OCI-LY7 (cell line): ENCODE measurements around the gene ITIH1. TPM values are rescaled to one million over a fixed set of nuclear protein-coding genes. Genes with fewer than 3 reads are reported as not detected.
A peak's percentile ranks its signal among the peaks of the same experiment; 100 is the strongest.

Experiments
- BruUV-seq: library from RNA; stranded (reverse); fragments of 400-500 nt; replicated peaks from 2 replicates; lab custom pipeline; 2021; lab: Mats Ljungman, UMichigan
- CTCF ChIA-PET: fragments of 300-600 bp; sonication (Branson Sonifier 250); formaldehyde crosslinking; loops from one replicate; lab custom pipeline; 2022; ENCODE audit warnings: antibody characterized with exemption; ENCODE audit not compliant: unreplicated experiment; lab: Charles Lee
- POLR2A ChIA-PET: fragments of 300-600 bp; sonication (Branson Sonifier 250); formaldehyde crosslinking; loops from one replicate; lab custom pipeline; 2022; ENCODE audit warnings: antibody characterized with exemption; lab: Charles Lee
- DNase-seq: peaks from one replicate; pipeline ENCODE4 v3.0.0-alpha.2; 2015; ENCODE audit warnings: low spot score
- H2AFZ ChIP-seq: fragments of 200-600 bp; sonication (generic), shearing (Covaris generic); 2 replicates; pipeline ENCODE4 v1.6.1; 2014; ENCODE audit warnings: mild to moderate bottlenecking, antibody characterized with exemption, low read length, moderate library complexity
- H3K27ac ChIP-seq: fragments of 200-600 bp; sonication (generic); 2 replicates; pipeline ENCODE4 v1.5.1; 2014; ENCODE audit warnings: mixed run types, low read depth, mild to moderate bottlenecking, moderate library complexity, low read length, inconsistent platforms; ENCODE audit not compliant: poor library complexity, severe bottlenecking
- H3K36me3 ChIP-seq: fragments of 200-600 bp; sonication (generic); 2 replicates; pipeline ENCODE4 v1.6.1; 2014; ENCODE audit warnings: mild to moderate bottlenecking, antibody characterized with exemption, low read length, moderate library complexity, mixed read lengths; ENCODE audit not compliant: insufficient read depth
- H3K4me1 ChIP-seq: fragments of 200-600 bp; sonication (generic); 2 replicates; pipeline ENCODE4 v1.5.1; 2014; ENCODE audit warnings: mild to moderate bottlenecking, low read length; ENCODE audit not compliant: insufficient read depth, poor library complexity, severe bottlenecking
- H3K4me2 ChIP-seq: fragments of 200-600 bp; sonication (generic); 2 replicates; pipeline ENCODE4 v1.6.1; 2014; ENCODE audit warnings: mild to moderate bottlenecking, low read length
- H3K4me3 ChIP-seq: fragments of 200-600 bp; sonication (generic); 2 replicates; pipeline ENCODE4 v1.5.1; 2014; ENCODE audit warnings: mild to moderate bottlenecking, low read depth, low read length; ENCODE audit not compliant: poor library complexity, severe bottlenecking
- H3K79me2 ChIP-seq: fragments of 200-600 bp; sonication (generic); 2 replicates; pipeline ENCODE4 v1.6.1; 2016; ENCODE audit warnings: low read depth, mild to moderate bottlenecking, low read length, moderate library complexity, mixed read lengths; ENCODE audit not compliant: insufficient read depth
- H3K9me2 ChIP-seq: fragments of 200-600 bp; sonication (generic); 2 replicates; pipeline ENCODE4 v1.6.1; 2016; ENCODE audit warnings: mild to moderate bottlenecking, low read length, mixed read lengths; ENCODE audit not compliant: insufficient read depth
- H3K9me3 ChIP-seq: fragments of 200-600 bp; sonication (generic); 2 replicates; pipeline ENCODE4 v1.6.1; 2014; ENCODE audit warnings: mild to moderate bottlenecking, mixed run types, low read length, mixed read lengths
- H4K20me1 ChIP-seq: fragments of 200-600 bp; sonication (generic); 2 replicates; pipeline ENCODE4 v1.6.1; 2014; ENCODE audit warnings: mild to moderate bottlenecking, antibody characterized with exemption, low read length, moderate library complexity, mixed read lengths; ENCODE audit not compliant: insufficient read depth
- EZH2phosphoT487 ChIP-seq: fragments of 200-600 bp; sonication (generic); IDR thresholded peaks from 2 replicates; pipeline ENCODE4 v1.6.1; 2018; ENCODE audit warnings: low read depth, borderline replicate concordance, mild to moderate bottlenecking, mixed run types, antibody characterized with exemption, low read length, moderate library complexity, mixed read lengths
- intact Hi-C: fragments of 100-400 bp; cut with micrococcal nuclease; formaldehyde crosslinking; loops from one replicate; pipeline ENCODE4 v1.10.0; 2022; ENCODE audit not compliant: unreplicated experiment
- total RNA-seq, 2 experiments: library from RNA; depleted of rRNA in 1 of 2; stranded (reverse); fragments of >200 nt in 1 of 2; shearing (Covaris generic) in 1 of 2; gene quantifications; 2 replicates each; pipeline ENCODE4 v1.2.3, GENCODE V29; 2014 to 2022
- TF ChIP-seq, protein P1 (sequence below): fragments of 200-600 bp; sonication (generic); conservative IDR thresholded peaks from 2 replicates; pipeline ENCODE4 v1.5.1; 2014; ENCODE audit warnings: mild to moderate bottlenecking, antibody characterized with exemption, low read length, moderate library complexity, mixed read lengths

ITIH1 gene
- total RNA-seq, 2 experiments from 2014 or later = not detected

DNA sequence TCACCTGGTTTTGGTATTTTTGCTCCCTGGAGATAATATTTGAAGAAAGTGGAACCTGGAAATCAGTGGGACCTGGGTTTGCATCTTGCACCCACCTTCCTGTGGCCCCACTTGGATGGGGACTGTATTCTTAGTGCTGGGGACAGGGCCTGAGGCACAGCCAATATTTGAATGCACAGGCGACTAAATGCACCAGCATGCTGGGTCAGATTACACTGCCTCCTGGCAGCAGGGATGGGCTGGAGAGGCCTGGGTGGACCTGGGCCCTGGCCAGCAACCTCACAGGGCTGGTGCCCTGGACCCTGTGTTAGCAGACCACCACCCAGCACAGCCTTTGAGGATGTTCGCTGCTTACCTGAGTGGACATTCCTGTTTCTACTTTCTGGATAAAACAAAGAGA lies 42.5 kb downstream of the ITIH1 start:
- CTCF ChIA-PET = no interaction called here
- TF ChIP-seq, protein P1, sequence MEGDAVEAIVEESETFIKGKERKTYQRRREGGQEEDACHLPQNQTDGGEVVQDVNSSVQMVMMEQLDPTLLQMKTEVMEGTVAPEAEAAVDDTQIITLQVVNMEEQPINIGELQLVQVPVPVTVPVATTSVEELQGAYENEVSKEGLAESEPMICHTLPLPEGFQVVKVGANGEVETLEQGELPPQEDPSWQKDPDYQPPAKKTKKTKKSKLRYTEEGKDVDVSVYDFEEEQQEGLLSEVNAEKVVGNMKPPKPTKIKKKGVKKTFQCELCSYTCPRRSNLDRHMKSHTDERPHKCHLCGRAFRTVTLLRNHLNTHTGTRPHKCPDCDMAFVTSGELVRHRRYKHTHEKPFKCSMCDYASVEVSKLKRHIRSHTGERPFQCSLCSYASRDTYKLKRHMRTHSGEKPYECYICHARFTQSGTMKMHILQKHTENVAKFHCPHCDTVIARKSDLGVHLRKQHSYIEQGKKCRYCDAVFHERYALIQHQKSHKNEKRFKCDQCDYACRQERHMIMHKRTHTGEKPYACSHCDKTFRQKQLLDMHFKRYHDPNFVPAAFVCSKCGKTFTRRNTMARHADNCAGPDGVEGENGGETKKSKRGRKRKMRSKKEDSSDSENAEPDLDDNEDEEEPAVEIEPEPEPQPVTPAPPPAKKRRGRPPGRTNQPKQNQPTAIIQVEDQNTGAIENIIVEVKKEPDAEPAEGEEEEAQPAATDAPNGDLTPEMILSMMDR = no peak
- TF ChIP-seq EZH2phosphoT487 = no peak
- intact Hi-C loops = loop anchor here (2.0 kb wide), 1 partner anchor 77 kb away; no protein-coding TSS in a partner anchor
- no peak overlapping the region for H3K4me2 ChIP-seq
- H3K9me3 ChIP-seq = no peaks in the 10 kb centered on the region
- no peak overlapping the region for H3K4me3 ChIP-seq
- H2AFZ ChIP-seq = no peak overlapping the region
- DNase-seq = no peak
- H4K20me1 ChIP-seq = no peaks in the 10 kb centered on the region
- H3K9me2 ChIP-seq = no peaks in the 10 kb centered on the region
- no peaks in the 10 kb centered on the region for H3K79me2 ChIP-seq
- H3K36me3 ChIP-seq = no peaks in the 10 kb centered on the region
- POLR2A ChIA-PET = no interaction called here
- no peak overlapping the region for H3K27ac ChIP-seq
- no TSS peak for BruUV-seq
- H3K4me1 ChIP-seq = no peaks in the 10 kb centered on the region

DNA sequence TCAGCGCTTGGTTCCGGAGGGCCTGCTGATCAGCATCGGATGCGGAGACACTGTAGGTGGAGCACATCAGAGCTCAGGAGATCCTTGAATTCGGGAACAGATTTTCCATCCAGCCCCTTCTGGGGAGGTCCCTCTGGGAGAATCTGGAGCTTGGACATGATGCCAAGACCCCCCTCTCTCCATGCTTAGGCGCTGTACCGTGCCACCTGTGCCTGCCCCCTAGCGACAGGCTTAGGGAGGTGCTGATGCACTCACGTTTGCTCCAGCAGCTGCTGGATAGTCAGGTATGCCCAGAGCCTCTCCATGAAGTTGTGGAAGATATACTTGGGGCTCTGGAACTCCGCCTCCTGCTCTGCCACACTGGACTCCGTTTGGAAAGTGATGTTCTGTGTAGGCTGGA lies 43.3 kb downstream of the ITIH1 start:
- intact Hi-C loops = loop anchor here (2.0 kb wide), 1 partner anchor 78 kb away; no protein-coding TSS in a partner anchor
- no peaks in the 10 kb centered on the region for H3K79me2 ChIP-seq
- no peaks in the 10 kb centered on the region for H3K9me2 ChIP-seq
- POLR2A ChIA-PET = no interaction called here
- CTCF ChIA-PET = interaction anchor here (0.6 to 1.0 kb wide), 2 partner anchors 79 to 101 kb away, joined by 3 read pairs; no protein-coding TSS in a partner anchor
- no TSS peak for BruUV-seq
- H3K4me3 ChIP-seq = no peak overlapping the region
- H3K27ac ChIP-seq = no peak overlapping the region
- TF ChIP-seq, protein P1 = peak; percentile 77
- no peak for TF ChIP-seq EZH2phosphoT487
- peak; percentile 52 for DNase-seq
- H4K20me1 ChIP-seq = no peaks in the 10 kb centered on the region
- H3K9me3 ChIP-seq = no peaks in the 10 kb centered on the region
- no peaks in the 10 kb centered on the region for H3K36me3 ChIP-seq
- H3K4me1 ChIP-seq = no peaks in the 10 kb centered on the region
- H3K4me2 ChIP-seq = no peak overlapping the region
- no peak overlapping the region for H2AFZ ChIP-seq

DNA sequence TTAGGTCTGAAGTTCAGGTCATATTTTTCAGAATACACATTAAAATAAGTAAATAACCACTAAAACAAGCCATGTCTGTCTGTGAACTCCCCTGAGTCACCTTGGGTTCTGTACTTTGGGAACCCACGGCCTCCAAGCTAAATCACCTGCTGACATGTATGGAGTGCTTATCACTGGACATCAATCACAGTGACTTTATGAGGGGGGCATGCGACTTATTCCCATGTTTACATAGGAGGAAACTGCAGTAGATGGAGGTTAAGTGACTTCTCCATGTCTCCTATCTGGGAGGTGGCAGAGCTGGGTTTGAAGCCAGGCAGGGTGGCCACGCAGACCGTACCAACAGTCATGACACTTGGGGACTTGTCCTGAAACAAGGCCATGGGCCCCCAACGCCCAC lies 45.0 kb downstream of the ITIH1 start:
- POLR2A ChIA-PET = no interaction called here

More for the DNA sequence above, 45.0 kb downstream of the ITIH1 start:
- Histone ChIP-seq H3K4me1 (no peaks in the 10 kb centered on the region), H2AFZ (no peak overlapping the region), H3K27ac (no peak overlapping the region), H3K36me3 (no peaks in the 10 kb centered on the region), H4K20me1 (no peaks in the 10 kb centered on the region), H3K9me3 (no peaks in the 10 kb centered on the region), H3K4me3 (no peak overlapping the region), H3K9me2 (no peaks in the 10 kb centered on the region), H3K79me2 (no peaks in the 10 kb centered on the region), H3K4me2 (no peak overlapping the region)
- BruUV-seq = no TSS peak
- intact Hi-C loops = no loop called here
- DNase-seq = no peak
- TF ChIP-seq EZH2phosphoT487 = no peak
- TF ChIP-seq, protein P1 = no peak
- CTCF ChIA-PET = no interaction called here
